GM18508 (cell line): ENCODE data around the gene MRPL11.

Experiments
- ATAC-seq: cut with Tn5 transposase; IDR thresholded peaks from one replicate; pipeline ENCODE4 v1.9.1; 2021; ENCODE audit warnings: moderate number of reproducible peaks; ENCODE audit not compliant: insufficient read depth, unreplicated experiment

The MRPL11 gene

DNA sequence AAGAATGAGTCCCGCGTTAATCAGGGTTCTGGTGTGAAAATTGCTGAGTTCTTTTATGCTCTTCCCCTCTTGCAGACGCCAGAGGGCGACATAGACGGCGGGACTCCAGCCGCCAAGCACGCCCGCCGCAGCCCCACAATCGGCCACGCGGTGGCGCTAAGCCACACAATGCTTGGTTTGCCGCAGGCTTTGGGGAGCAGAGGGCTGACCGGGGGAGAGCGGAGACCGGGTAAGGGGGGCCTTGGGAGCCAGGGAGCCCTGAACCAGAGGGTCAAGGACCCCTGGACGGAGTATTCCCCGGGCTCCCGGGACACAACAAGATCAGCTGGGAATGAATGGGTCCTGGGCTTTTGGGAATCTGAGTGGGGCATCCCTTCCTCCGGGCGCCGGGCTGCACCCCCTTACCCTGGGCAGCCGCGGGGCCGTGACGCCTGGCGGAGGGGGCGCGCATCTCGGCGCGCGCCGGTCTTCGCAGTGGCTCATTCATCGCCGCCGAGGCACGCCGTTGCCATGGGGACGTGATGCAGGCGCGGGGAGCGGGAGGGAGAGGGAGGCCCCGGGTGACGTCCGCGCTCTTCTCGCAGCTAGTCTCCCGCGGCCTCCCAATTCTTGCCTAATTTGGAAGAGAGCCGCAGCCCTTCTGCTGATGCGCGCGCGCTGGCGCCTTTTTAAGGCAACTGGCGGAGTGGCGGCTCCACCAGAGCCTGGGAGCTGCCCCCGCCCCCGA is 30.0 kb downstream of the MRPL11 start:
- no peak for ATAC-seq

DNA sequence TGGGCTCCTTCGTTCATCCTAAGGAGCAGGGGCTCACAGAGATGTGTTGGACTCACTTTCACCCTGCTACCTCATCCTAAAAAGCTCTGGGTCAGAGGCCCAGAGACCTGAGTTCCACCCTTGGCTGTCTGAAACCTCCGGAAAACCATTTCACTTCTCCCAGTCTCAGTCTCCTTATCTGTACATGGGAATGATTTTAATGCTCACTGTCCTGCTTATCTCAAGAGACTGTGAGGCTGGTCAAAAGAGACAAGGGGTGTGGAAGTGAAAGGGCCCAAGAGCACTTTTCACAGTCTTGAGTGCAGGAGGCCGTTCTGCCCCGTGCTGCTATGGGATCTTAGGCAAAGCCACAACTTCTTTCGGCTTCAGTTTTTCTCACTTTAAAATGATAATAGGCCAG is 31.0 kb downstream of the MRPL11 start:
- ATAC-seq: no peak

DNA sequence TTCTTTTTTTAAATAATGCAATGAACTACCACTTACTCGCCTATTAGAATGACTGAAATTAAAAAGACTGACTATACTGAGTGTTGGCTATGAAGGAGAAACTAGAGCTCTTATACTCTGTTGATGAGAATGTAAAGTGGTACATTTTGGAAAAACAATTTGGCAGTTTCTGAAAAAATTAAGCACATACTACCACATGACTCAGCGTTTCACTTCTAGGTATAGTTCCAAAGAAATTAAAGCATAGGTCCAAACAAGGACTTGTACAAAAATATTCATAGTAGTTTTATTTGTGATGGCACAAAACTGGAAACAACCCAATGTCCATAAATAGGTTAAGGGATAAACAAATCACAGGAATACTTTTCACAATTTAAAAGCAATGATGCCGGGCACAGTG is 44.7 kb downstream of the MRPL11 start:
- no peak for ATAC-seq

DNA sequence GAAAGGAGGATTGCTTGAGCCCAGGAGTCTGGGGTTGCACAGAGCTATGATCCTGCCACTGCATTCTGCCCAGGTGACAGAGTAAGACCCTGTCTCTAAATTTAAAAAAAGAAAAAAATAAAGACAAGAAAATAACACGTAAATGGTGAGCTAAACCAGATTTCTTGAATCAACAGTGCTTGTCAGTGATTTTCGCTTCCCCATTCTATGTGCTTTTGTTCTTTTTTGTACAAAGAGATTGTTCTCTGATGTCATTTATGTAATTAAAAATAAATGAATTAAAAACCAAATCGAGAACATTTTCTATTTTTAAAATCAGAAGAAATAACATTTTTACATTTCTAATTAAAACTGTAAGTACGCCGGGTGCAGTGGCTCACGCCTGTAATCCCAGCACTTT is 47.3 kb downstream of the MRPL11 start:
- no peak for ATAC-seq

DNA sequence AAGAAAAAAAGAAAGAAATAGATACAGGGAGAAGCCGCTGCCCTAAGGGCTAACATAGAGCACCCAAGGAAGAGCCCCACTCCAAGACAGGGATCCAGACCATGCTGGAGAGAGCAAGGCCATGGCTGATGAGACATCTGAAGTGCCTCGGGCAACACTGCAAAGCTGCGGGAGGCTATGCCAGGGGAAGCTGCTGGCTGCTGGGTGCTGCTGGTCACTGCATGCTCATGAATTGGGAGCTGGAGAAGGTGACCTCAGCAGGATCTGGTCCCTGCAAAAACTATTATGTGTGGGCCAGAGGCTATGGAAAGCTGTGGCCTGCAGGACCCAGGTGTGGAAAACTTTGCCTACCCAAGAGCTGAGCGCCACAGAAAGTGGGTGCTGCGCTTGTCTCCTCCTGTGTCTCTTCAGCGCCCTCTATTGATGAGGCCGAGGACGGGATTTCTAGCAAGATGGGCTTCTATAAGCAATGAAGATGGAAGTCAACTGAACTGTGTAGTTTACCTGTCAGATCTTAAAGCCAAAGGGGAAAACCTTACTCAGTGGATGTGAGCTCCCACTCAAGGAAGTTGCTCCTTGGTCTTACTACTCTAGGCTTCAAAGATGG is 49.8 kb downstream of the MRPL11 start:
- no peak for ATAC-seq

DNA sequence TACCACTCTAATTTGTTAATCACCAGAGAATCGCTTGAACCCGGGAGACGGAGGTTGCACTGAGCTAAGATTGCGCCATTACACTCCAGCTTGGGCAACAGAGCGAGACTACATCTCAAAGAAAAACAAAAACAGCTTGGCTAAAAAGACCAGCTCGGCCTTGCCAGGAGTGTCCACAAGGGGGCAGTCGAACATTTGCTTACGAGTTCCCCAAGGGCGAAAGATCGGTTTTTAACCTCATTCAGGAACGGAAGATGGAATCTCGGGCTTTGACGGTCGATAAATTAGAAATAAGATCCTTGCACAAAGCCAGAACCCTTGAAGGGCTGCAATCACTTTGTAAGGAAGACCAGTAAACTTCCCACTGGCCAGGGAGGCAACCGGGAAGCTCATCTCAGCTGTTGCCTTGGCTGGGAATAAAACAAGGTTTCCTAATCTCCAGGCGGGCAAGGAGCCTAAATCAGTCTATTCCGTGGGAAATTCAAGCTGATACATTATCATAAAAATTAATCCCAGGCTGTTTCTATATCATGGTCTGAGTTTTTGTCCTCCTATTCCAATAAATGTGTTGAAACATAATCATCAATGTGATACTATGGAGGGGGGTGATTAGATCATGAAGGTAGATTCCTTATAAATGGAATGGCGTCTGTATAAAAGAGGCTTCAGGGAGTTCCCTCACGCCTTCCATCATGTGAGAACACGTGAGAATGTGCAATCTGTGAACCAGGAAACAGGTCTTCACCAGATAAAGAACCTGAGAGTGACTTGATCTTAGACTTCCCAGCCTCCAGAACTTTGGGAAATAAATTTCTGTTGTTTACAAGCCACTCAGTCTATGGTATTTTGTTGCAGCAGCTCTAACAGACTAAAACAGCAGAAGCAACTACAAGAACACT is 52.2 kb downstream of the MRPL11 start:
- ATAC-seq: no peak
